HepG2 (cell line): ENCODE results near the gene PEX3. TPM values are rescaled to one million over a fixed set of nuclear protein-coding genes. Genes with fewer than 3 reads are reported as not detected.

Source experiments
- ETV5 ChIP-seq: IDR thresholded peaks from 2 replicates; pipeline ENCODE4 v1.6.1; 2018; ENCODE audit warnings: missing biosample characterization, missing genetic modification reagents, inconsistent platforms, borderline replicate concordance
- FOXC1 ChIP-seq: sonication (generic); formaldehyde crosslinking; IDR thresholded peaks from 2 replicates; pipeline ENCODE4 v1.8.0; 2022; ENCODE audit warnings: mild to moderate bottlenecking, missing genetic modification reagents, borderline replicate concordance
- KLF16 ChIP-seq, 2 experiments: sonication (generic) in 1 of 2; formaldehyde crosslinking in 1 of 2; IDR thresholded peaks; 2 replicates each; pipeline versions ENCODE4 v1.6.1 to v1.8.0; 2016 to 2023; ENCODE audit warnings: missing genetic modification reagents in 2 of 2, missing compliant biosample characterization in 1 of 2
- KMT2A ChIP-seq: sonication (generic); formaldehyde crosslinking; IDR thresholded peaks from 2 replicates; pipeline ENCODE4 v1.4.0; 2020; ENCODE audit warnings: missing genetic modification reagents
- NCOA5 ChIP-seq: sonication (generic); formaldehyde crosslinking; IDR thresholded peaks from 2 replicates; pipeline ENCODE4 v1.4.0; 2020; ENCODE audit warnings: missing genetic modification reagents
- NFKBIZ ChIP-seq: IDR thresholded peaks from 2 replicates; pipeline ENCODE4 v1.6.1; 2018; ENCODE audit warnings: missing genetic modification reagents, missing compliant biosample characterization
- NR2C2 ChIP-seq: sonication (generic); formaldehyde crosslinking; IDR thresholded peaks from 2 replicates; pipeline ENCODE4 v1.4.0; 2020; ENCODE audit warnings: missing genetic modification reagents, mild to moderate bottlenecking, moderate library complexity, borderline replicate concordance
- NR2F1 ChIP-seq, 2 experiments: fragments of 450-650 bp in 1 of 2; formaldehyde crosslinking in 1 of 2; IDR thresholded peaks; 2 replicates each; pipeline versions ENCODE4 v1.5.0 to v1.6.1; 2016 to 2020; ENCODE audit warnings: mild to moderate bottlenecking in 1 of 2, missing compliant biosample characterization in 1 of 2, missing genetic modification reagents in 1 of 2, moderate library complexity in 1 of 2
- SATB2 ChIP-seq: sonication (generic); formaldehyde crosslinking; IDR thresholded peaks from 2 replicates; pipeline ENCODE4 v1.5.0; 2020; ENCODE audit warnings: missing genetic modification reagents
- SP2 ChIP-seq: sonication (generic); formaldehyde crosslinking; IDR thresholded peaks from 2 replicates; pipeline ENCODE4 v1.5.1; 2020; ENCODE audit warnings: mild to moderate bottlenecking, missing genetic modification reagents
- TCF7L2 ChIP-seq: IDR thresholded peaks from 2 replicates; pipeline ENCODE4 v1.6.1; 2011; ENCODE audit warnings: mild to moderate bottlenecking, low read depth, low read length, moderate library complexity
- ZNF260 ChIP-seq: sonication (generic); formaldehyde crosslinking; IDR thresholded peaks from 2 replicates; pipeline ENCODE4 v1.4.0; 2020; ENCODE audit warnings: missing genetic modification reagents, low read depth, mild to moderate bottlenecking, borderline replicate concordance
- ZNF296 ChIP-seq: sonication (generic); formaldehyde crosslinking; conservative IDR thresholded peaks from 2 replicates; pipeline ENCODE4 v1.5.0; 2020; ENCODE audit warnings: mild to moderate bottlenecking, missing genetic modification reagents
- ZNF432 ChIP-seq: sonication (generic); formaldehyde crosslinking; IDR thresholded peaks from 2 replicates; pipeline ENCODE4 v1.5.0; 2020; ENCODE audit warnings: missing genetic modification reagents, mild to moderate bottlenecking, borderline replicate concordance
- ZNF691 ChIP-seq: sonication (generic); formaldehyde crosslinking; IDR thresholded peaks from 2 replicates; pipeline ENCODE4 v1.4.0; 2020; ENCODE audit warnings: missing genetic modification reagents, low read depth, mild to moderate bottlenecking, borderline replicate concordance
- polyA plus RNA-seq, 8 experiments: library from polyadenylated mRNA; depleted of rRNA in 3 of 8; stranded (reverse) in 7 of 8; unstranded in 1 of 8; fragments of >200 nt; fragmentation: Illumina TruSeq in 4 of 8; extraction: Trizol in 4 of 8; gene quantifications; 2 replicates each; pipeline versions ENCODE4 v1.2.1 to v1.2.3, GENCODE V29; 2011 to 2016; ENCODE audit warnings: low read depth in 4 of 8, missing spikeins in 1 of 8, mixed read lengths in 1 of 8; ENCODE audit not compliant: insufficient read depth in 1 of 8
- total RNA-seq, 5 experiments: library from RNA; depleted of rRNA; stranded (reverse); fragments of >200 nt; fragmentation: Illumina TruSeq; extraction: Trizol; gene quantifications; 2 replicates each; pipeline ENCODE4 v1.2.3, GENCODE V29; 2016; ENCODE audit warnings: low read depth in 1 of 5
- TF ChIP-seq, protein P1 (sequence below): sonication (generic); formaldehyde crosslinking; conservative IDR thresholded peaks from 2 replicates; pipeline ENCODE4 v1.8.1; 2023; ENCODE audit warnings: missing genetic modification reagents
- TF ChIP-seq, protein P2 (sequence below): sonication (generic); formaldehyde crosslinking; IDR thresholded peaks from 2 replicates; pipeline ENCODE4 v1.4.0; 2020; ENCODE audit warnings: missing genetic modification reagents
- TF ChIP-seq, protein P3 (sequence below): sonication (generic); formaldehyde crosslinking; IDR thresholded peaks from 2 replicates; pipeline ENCODE4 v1.5.0; 2020; ENCODE audit warnings: missing genetic modification reagents

The PEX3 gene
- total and polyA plus RNA-seq, 2 of the 13 experiments (the other 11 are each of a cell fraction or from before 2014, with no cell fraction given) = 30.9 to 40.8 TPM

- TF ChIP-seq, protein P1, sequence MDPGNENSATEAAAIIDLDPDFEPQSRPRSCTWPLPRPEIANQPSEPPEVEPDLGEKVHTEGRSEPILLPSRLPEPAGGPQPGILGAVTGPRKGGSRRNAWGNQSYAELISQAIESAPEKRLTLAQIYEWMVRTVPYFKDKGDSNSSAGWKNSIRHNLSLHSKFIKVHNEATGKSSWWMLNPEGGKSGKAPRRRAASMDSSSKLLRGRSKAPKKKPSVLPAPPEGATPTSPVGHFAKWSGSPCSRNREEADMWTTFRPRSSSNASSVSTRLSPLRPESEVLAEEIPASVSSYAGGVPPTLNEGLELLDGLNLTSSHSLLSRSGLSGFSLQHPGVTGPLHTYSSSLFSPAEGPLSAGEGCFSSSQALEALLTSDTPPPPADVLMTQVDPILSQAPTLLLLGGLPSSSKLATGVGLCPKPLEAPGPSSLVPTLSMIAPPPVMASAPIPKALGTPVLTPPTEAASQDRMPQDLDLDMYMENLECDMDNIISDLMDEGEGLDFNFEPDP = 0 out of 2 replicates have a peak, but pooled peaks have one; percentile 11
- TF ChIP-seq NCOA5 (CRISPR knock-in tag) = no peak; the same call in 1 of the 2 replicates
- no peak for TF ChIP-seq TCF7L2
- peak; percentile 79 for TF ChIP-seq ZNF296 (CRISPR knock-in tag)
- peak; percentile 51; the same call in 1 of the 2 replicates for TF ChIP-seq NFKBIZ (CRISPR knock-in tag)
- peak; percentile 65 for TF ChIP-seq NR2C2 (CRISPR knock-in tag)
- TF ChIP-seq ETV5 (CRISPR knock-in tag) = peak; percentile 68
- TF ChIP-seq NR2F1 (CRISPR knock-in tag; IDR thresholded peaks at IDR 0.05) = no peak
- peak; percentile 76 for TF ChIP-seq ZNF691 (CRISPR knock-in tag)
- peak in 1 of 2 experiments; percentile 86; a peak in 2 of 4 replicates for TF ChIP-seq KLF16 (CRISPR knock-in tag; IDR thresholded peaks at IDR 0.05)
- no peak for TF ChIP-seq ZNF432 (CRISPR knock-in tag)
- TF ChIP-seq, protein P2, sequence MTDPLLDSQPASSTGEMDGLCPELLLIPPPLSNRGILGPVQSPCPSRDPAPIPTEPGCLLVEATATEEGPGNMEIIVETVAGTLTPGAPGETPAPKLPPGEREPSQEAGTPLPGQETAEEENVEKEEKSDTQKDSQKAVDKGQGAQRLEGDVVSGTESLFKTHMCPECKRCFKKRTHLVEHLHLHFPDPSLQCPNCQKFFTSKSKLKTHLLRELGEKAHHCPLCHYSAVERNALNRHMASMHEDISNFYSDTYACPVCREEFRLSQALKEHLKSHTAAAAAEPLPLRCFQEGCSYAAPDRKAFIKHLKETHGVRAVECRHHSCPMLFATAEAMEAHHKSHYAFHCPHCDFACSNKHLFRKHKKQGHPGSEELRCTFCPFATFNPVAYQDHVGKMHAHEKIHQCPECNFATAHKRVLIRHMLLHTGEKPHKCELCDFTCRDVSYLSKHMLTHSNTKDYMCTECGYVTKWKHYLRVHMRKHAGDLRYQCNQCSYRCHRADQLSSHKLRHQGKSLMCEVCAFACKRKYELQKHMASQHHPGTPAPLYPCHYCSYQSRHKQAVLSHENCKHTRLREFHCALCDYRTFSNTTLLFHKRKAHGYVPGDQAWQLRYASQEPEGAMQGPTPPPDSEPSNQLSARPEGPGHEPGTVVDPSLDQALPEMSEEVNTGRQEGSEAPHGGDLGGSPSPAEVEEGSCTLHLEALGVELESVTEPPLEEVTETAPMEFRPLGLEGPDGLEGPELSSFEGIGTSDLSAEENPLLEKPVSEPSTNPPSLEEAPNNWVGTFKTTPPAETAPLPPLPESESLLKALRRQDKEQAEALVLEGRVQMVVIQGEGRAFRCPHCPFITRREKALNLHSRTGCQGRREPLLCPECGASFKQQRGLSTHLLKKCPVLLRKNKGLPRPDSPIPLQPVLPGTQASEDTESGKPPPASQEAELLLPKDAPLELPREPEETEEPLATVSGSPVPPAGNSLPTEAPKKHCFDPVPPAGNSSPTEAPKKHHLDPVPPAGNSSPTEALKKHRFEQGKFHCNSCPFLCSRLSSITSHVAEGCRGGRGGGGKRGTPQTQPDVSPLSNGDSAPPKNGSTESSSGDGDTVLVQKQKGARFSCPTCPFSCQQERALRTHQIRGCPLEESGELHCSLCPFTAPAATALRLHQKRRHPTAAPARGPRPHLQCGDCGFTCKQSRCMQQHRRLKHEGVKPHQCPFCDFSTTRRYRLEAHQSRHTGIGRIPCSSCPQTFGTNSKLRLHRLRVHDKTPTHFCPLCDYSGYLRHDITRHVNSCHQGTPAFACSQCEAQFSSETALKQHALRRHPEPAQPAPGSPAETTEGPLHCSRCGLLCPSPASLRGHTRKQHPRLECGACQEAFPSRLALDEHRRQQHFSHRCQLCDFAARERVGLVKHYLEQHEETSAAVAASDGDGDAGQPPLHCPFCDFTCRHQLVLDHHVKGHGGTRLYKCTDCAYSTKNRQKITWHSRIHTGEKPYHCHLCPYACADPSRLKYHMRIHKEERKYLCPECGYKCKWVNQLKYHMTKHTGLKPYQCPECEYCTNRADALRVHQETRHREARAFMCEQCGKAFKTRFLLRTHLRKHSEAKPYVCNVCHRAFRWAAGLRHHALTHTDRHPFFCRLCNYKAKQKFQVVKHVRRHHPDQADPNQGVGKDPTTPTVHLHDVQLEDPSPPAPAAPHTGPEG (CRISPR knock-in tag) = peak; percentile 95
- TF ChIP-seq KMT2A = peak; percentile 92
- TF ChIP-seq FOXC1 = peak; percentile 98
- TF ChIP-seq SP2 (CRISPR knock-in tag) = peak; percentile 58
- TF ChIP-seq, protein P3, sequence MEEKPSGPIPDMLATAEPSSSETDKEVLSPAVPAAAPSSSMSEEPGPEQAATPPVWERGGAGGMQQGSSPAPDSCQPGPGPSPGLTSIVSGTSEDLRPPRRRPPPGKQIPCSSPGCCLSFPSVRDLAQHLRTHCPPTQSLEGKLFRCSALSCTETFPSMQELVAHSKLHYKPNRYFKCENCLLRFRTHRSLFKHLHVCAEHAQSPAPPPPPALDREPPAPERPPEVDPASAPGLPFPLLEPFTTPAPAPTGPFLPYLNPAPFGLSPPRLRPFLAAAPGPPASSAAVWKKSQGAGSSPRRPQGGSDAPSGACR (CRISPR knock-in tag) = peak; percentile 56; the same call in 1 of the 2 replicates
- no peak for TF ChIP-seq ZNF260 (CRISPR knock-in tag)
- TF ChIP-seq SATB2 (CRISPR knock-in tag) = peak; percentile 68
Observed at GRCh38 chr6:143510991-143511891, 60.6 kb downstream of the PEX3 start, which contains the start of gene FUCA2 (continued).
